Upper lobe of left lung (tissue), 4 donors: ENCODE results near the gene TBL1XR1.

Experiments
- POLR2A ChIP-seq, 4 donors: fragments of 450-650 bp; IDR thresholded peaks; one replicate each; pipeline ENCODE4 v1.5.1; 2016 to 2017; ENCODE audit warnings: antibody characterized with exemption in 4 of 4, mild to moderate bottlenecking in 2 of 4
- POLR2AphosphoS5 ChIP-seq, 2 donors: sonication (generic); formaldehyde crosslinking; IDR thresholded peaks; one replicate each; pipeline ENCODE4 v1.5.1; 2017; ENCODE audit warnings: antibody characterized with exemption in 2 of 2

GRCh38 chr3:177093966-177094365 lies 103.3 kb downstream of the TBL1XR1 start:
- no peak for TF ChIP-seq POLR2A (IDR thresholded peaks at IDR 0.05)
- no peak for TF ChIP-seq POLR2AphosphoS5 (IDR thresholded peaks at IDR 0.05)
